Ishikawa (cell line): Measurements from ENCODE around the gene TMCC3.

ENCODE experiments used
- CEBPB ChIP-seq: IDR thresholded peaks from 2 replicates; pipeline ENCODE4 v1.6.1; 2012
- CREB1 ChIP-seq: IDR thresholded peaks from 2 replicates; pipeline ENCODE4 v1.6.1; 2012; ENCODE audit warnings: low read depth
- EGR1 ChIP-seq: IDR thresholded peaks from 2 replicates; pipeline ENCODE4 v1.6.1; 2012
- EP300 ChIP-seq: IDR thresholded peaks from 2 replicates; pipeline ENCODE4 v1.6.1; 2012; ENCODE audit warnings: borderline replicate concordance
- FOXM1 ChIP-seq: IDR thresholded peaks from 2 replicates; pipeline ENCODE4 v1.6.1; 2012; ENCODE audit warnings: low read depth, borderline replicate concordance
- NFIC ChIP-seq: IDR thresholded peaks from 2 replicates; pipeline ENCODE4 v1.6.1; 2012
- RAD21 ChIP-seq: IDR thresholded peaks from 2 replicates; pipeline ENCODE4 v1.6.1; 2012; ENCODE audit warnings: low read depth
- TAF1 ChIP-seq: IDR thresholded peaks from 2 replicates; pipeline ENCODE4 v1.6.1; 2012; ENCODE audit warnings: low read depth, mild to moderate bottlenecking
- TCF12 ChIP-seq: IDR thresholded peaks from 2 replicates; pipeline ENCODE4 v1.6.1; 2012; ENCODE audit warnings: low read depth
- TEAD4 ChIP-seq: IDR thresholded peaks from 2 replicates; pipeline ENCODE4 v1.6.1; 2012
- YY1 ChIP-seq: IDR thresholded peaks from 2 replicates; pipeline ENCODE4 v1.6.1; 2012; ENCODE audit warnings: low read depth
- ZBTB7A ChIP-seq: IDR thresholded peaks from 2 replicates; pipeline ENCODE4 v1.6.1; 2012; ENCODE audit warnings: low read depth
- TF ChIP-seq, protein P1 (sequence below): IDR thresholded peaks from 2 replicates; pipeline ENCODE4 v1.6.1; 2012
- TF ChIP-seq, protein P2 (sequence below): IDR thresholded peaks from 2 replicates; pipeline ENCODE4 v1.6.1; 2012
- TF ChIP-seq, protein P3 (sequence below): IDR thresholded peaks from 2 replicates; pipeline ENCODE4 v1.6.1; 2012; ENCODE audit warnings: low read depth, mild to moderate bottlenecking

TMCC3 gene

DNA sequence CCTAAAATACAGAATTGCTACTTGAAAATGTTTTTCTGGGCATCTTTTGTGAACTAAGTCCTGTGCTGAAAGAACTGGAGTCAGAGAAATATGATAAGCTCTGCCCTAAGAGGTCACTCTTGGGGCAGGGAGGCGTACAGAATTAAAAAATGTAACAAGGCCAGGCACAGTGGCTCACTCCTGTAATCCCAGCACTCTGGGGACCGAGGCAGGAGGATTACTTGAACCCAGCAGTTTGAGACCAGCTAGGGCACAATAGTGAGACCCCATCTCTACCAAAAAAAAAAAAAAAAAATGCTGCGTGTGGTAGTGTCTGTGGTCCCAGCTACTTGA, 46.0 kb downstream of the TMCC3 start:
- TF ChIP-seq FOXM1 (no peak), TAF1 (no peak), TCF12 (no peak)
- TF ChIP-seq, protein P1, sequence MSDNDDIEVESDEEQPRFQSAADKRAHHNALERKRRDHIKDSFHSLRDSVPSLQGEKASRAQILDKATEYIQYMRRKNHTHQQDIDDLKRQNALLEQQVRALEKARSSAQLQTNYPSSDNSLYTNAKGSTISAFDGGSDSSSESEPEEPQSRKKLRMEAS = no peak
- TF ChIP-seq, protein P2, sequence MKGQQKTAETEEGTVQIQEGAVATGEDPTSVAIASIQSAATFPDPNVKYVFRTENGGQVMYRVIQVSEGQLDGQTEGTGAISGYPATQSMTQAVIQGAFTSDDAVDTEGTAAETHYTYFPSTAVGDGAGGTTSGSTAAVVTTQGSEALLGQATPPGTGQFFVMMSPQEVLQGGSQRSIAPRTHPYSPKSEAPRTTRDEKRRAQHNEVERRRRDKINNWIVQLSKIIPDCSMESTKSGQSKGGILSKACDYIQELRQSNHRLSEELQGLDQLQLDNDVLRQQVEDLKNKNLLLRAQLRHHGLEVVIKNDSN = no peak
- TF ChIP-seq, protein P3, sequence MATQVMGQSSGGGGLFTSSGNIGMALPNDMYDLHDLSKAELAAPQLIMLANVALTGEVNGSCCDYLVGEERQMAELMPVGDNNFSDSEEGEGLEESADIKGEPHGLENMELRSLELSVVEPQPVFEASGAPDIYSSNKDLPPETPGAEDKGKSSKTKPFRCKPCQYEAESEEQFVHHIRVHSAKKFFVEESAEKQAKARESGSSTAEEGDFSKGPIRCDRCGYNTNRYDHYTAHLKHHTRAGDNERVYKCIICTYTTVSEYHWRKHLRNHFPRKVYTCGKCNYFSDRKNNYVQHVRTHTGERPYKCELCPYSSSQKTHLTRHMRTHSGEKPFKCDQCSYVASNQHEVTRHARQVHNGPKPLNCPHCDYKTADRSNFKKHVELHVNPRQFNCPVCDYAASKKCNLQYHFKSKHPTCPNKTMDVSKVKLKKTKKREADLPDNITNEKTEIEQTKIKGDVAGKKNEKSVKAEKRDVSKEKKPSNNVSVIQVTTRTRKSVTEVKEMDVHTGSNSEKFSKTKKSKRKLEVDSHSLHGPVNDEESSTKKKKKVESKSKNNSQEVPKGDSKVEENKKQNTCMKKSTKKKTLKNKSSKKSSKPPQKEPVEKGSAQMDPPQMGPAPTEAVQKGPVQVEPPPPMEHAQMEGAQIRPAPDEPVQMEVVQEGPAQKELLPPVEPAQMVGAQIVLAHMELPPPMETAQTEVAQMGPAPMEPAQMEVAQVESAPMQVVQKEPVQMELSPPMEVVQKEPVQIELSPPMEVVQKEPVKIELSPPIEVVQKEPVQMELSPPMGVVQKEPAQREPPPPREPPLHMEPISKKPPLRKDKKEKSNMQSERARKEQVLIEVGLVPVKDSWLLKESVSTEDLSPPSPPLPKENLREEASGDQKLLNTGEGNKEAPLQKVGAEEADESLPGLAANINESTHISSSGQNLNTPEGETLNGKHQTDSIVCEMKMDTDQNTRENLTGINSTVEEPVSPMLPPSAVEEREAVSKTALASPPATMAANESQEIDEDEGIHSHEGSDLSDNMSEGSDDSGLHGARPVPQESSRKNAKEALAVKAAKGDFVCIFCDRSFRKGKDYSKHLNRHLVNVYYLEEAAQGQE = no peak

DNA sequence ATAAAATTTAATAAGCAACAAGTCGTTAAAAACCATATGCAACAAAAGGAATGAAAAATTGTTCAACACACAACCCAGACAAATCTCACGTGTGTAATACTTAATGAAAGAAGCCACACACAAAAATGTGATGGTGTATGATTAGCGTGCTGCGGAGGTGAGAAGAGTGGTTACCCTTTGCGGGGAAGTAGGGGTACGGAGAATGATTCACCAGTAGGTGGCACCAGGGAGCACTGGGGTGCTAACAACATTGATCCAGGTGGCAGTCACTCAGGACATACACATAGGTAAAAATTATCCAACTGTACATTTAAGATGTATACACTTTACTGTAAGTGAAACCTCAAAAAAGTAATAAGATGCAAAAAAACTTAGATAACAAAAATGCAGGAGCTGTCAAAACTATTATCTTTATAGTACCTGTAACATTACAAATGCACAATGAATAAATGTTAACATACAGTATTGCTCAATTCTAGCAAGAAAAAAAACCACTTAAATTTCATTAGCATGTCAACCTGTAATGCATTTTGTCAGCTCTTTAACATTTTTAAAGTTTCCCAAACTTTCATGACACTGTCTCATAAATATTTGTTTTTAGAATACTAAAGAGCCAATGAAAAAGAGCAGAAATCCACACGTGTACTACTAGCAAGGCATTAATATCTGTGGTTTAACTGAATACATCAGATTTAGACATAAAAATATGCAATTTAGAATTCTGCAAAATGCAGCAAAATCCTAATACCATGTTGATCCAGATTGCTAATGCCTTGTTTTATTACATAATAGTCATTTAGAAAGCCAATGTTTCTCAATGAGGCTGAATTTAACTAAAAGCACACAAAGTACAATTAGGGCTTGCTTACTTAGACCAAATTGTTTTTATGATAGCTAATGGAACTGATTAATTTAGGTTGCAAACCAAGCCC, 46.7 kb downstream of the TMCC3 start:
- TF ChIP-seq RAD21 (peak; percentile 60), ZBTB7A (no peak)

DNA sequence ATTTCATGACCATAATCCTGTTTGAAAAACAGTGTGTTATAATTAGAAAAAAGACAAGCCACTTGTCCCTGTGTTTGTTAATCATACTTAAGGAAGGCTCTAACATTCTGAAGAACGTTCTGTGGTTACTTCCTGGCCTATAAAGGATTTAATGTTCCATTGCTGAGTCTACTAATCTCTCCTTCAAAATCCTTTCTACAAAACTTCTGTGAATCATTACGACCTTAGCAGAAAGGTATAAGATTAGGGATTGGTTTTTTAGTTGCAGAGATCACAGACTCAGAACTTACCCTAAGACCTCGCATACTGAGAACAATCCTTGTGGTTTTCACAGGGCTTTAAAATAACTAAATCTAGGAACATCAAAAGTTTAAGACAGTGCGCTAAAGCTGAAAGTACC, 48.3 kb downstream of the TMCC3 start:
- TF ChIP-seq FOXM1 = no peak
- TF ChIP-seq EGR1 = no peak
- TF ChIP-seq CEBPB = no peak
- TF ChIP-seq, protein P2 = no peak
- no peak for TF ChIP-seq RAD21
- TF ChIP-seq, protein P3 = no peak
- TF ChIP-seq TEAD4 = no peak
- TF ChIP-seq YY1 = no peak
- TF ChIP-seq TCF12 = no peak
- TF ChIP-seq, protein P1 = no peak
- TF ChIP-seq NFIC = no peak
- no peak for TF ChIP-seq TAF1
- no peak for TF ChIP-seq CREB1
- no peak for TF ChIP-seq EP300
- no peak for TF ChIP-seq ZBTB7A

DNA sequence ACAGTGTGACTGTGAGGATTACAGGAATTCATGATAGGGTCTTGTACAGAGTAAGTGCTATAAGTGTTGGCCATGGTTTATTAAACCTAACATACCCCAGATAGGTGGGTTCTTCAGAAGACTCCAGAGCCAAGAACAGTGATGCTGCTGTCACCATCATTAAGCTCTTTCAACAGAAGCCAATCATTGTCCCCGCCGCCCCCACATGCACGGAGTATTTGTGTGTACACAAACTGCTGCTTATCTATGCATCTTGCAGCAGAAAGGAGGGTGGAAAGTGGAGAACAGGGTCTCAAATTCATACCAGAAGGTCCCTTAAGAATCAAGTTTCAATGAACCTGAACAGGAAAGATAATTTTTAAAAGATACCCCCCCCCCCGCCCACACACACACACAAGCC, 51.2 kb downstream of the TMCC3 start:
- TF ChIP-seq TEAD4 (no peak), EP300 (no peak), FOXM1 (no peak), TCF12 (no peak), TAF1 (no peak), RAD21 (no peak), CEBPB (no peak)

DNA sequence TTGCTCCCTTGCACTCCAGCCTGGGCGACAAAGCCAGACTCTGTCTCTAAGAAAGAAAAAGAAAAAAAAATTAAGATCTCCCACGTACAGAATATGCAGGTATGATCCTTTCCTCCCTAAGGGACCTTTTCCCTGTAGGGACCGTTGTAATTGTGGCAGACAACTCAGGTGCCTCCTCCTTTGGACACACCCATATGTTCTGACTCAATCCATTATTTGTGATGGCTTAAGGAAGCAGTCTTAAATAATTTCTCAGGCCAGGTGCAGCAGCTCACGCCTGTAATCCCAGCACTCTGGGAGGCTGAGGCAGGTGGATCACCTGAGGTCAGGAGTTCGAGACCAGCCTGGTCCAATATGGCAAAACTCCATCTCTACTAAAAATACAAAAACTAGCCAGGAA, 53.1 kb downstream of the TMCC3 start:
- TF ChIP-seq, protein P2 = no peak
- no peak for TF ChIP-seq FOXM1
- no peak for TF ChIP-seq TCF12
- no peak for TF ChIP-seq YY1
- TF ChIP-seq CEBPB = no peak
- TF ChIP-seq RAD21 = no peak
- TF ChIP-seq TAF1 = no peak
- TF ChIP-seq TEAD4 = no peak
- no peak for TF ChIP-seq EP300
- no peak for TF ChIP-seq EGR1
- no peak for TF ChIP-seq NFIC
- TF ChIP-seq, protein P3 = no peak
- no peak for TF ChIP-seq CREB1
- TF ChIP-seq ZBTB7A = no peak
- TF ChIP-seq, protein P1 = no peak
